ENCODE data around the gene HIP1. TPM values are rescaled to one million over a fixed set of nuclear protein-coding genes. Genes with fewer than 3 reads are reported as not detected.
A peak's percentile ranks its signal among the peaks of the same experiment; 100 is the strongest.

HIP1 gene
- total RNA-seq, 1 donor from 2014 or later: 65.5 TPM

DNA sequence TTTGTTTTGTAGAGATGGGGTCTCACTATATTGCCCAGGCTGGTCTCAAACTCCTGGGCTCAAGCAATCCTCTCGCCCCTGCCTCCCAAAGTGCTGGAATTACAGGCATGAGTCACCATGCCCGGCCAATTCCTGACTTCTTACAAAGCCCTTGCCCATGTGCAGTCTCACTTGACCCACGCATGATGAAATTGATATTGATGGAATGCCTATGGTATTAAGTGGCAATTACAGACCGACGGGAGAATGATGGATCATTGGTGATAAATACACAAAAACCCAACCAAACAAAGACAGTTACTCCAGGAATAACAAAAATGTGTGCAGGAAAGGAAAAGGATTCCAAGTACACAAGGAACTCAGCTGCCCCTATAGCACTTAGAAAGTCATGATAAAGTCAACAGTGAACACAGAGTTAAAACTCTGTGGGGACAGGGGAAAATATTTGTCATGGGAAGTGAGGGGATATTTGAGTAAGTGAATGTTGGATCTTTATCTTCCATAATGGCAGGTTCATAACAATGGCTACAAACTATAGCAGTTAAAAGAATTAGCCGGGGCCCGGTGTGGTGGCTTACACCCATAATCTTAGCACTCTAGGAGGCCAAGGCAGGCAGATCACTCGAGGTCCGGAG, 21.6 kb downstream of the HIP1 start:
- H3K9me3 Mint-ChIP-seq (ENCODE audit: unreplicated experiment): peaks cover 1% of the 10 kb centered on the region
- no peaks in the 10 kb centered on the region for H3K36me3 Mint-ChIP-seq (ENCODE audit: unreplicated experiment)
- no peak overlapping the region for H3K4me3 Mint-ChIP-seq (ENCODE audit: unreplicated experiment)
- TF ChIP-seq, protein P1, sequence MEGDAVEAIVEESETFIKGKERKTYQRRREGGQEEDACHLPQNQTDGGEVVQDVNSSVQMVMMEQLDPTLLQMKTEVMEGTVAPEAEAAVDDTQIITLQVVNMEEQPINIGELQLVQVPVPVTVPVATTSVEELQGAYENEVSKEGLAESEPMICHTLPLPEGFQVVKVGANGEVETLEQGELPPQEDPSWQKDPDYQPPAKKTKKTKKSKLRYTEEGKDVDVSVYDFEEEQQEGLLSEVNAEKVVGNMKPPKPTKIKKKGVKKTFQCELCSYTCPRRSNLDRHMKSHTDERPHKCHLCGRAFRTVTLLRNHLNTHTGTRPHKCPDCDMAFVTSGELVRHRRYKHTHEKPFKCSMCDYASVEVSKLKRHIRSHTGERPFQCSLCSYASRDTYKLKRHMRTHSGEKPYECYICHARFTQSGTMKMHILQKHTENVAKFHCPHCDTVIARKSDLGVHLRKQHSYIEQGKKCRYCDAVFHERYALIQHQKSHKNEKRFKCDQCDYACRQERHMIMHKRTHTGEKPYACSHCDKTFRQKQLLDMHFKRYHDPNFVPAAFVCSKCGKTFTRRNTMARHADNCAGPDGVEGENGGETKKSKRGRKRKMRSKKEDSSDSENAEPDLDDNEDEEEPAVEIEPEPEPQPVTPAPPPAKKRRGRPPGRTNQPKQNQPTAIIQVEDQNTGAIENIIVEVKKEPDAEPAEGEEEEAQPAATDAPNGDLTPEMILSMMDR (IDR thresholded peaks at IDR 0.05; ENCODE audit: partially characterized antibody, unreplicated experiment): no peak
- no peak for DNase-seq
- peaks cover 8% of the 10 kb centered on the region for H3K4me1 Mint-ChIP-seq (ENCODE audit: low read depth, unreplicated experiment)
- no peaks in the 10 kb centered on the region for H3K27me3 Mint-ChIP-seq (ENCODE audit: unreplicated experiment)
- no peak overlapping the region for H3K27ac Mint-ChIP-seq (ENCODE audit: unreplicated experiment)

DNA sequence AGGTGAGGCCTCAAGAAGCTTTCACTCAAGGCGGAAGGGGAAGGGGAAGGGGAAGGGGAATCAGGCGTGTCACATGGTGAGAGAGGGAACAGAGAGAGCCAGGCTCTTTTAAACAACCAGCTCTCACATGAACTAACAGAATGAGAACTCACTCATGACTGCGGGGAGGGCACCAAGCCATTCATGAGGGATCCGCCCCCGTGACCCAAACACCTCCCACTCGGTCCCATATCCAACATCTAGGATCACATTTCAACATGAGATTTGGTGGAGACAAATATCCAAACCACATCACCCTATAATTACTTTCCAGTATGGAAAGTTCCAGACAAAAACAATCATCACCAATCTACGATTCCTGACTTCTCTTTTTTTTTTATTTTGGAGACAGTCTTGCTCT, 22.9 kb downstream of the HIP1 start:
- no peak overlapping the region for H3K4me3 Mint-ChIP-seq (ENCODE audit: unreplicated experiment)
- no peak overlapping the region for H3K27ac Mint-ChIP-seq (ENCODE audit: unreplicated experiment)
- no peaks in the 10 kb centered on the region for H3K27me3 Mint-ChIP-seq (ENCODE audit: unreplicated experiment)
- no peak for DNase-seq
- peaks cover 4% of the 10 kb centered on the region for H3K9me3 Mint-ChIP-seq (ENCODE audit: unreplicated experiment)
- TF ChIP-seq, protein P1 (IDR thresholded peaks at IDR 0.05; ENCODE audit: partially characterized antibody, unreplicated experiment): no peak
- peaks cover 16% of the 10 kb centered on the region for H3K4me1 Mint-ChIP-seq (ENCODE audit: low read depth, unreplicated experiment)
- H3K36me3 Mint-ChIP-seq (ENCODE audit: unreplicated experiment): peaks cover 6% of the 10 kb centered on the region

DNA sequence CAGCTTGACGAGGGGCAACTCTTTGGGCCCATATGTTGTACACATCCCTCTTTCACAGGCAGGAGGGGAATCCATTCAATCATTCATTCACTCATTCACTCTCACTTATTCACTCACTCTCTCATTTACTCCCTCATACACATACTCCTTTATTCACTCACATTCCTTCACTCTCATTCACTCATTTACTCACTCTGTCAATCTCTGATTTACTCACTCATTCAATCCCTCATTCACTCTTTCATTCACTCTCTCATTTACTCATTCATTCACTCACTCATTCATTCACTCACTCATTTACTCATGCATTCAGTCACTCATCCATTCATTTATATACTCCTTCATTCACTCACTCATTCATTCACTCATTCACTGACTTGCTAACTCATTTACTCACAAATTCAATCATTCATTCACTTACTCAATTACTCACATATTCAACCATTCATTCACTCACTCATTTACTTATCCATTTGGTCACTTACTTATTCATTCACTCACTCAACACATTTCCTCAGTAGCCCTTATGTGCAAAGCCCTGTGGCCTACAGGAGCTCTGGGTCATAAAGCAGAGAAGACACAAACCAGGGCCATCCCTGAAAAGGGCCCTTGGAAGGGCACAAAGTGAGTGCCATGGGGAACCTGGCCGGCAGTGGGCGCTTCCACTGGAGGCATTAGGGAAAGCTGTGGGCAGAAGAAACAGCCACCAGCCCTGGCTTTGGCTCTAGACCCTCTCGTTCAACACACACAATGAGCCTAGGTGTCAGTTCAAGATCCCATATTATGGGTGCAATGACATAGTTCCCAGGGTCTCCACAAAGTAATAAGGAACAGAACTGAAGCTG, 26.0 kb downstream of the HIP1 start:
- TF ChIP-seq, protein P1 (IDR thresholded peaks at IDR 0.05; ENCODE audit: partially characterized antibody, unreplicated experiment): no peak
- H3K4me1 Mint-ChIP-seq (ENCODE audit: low read depth, unreplicated experiment): peaks cover 16% of the 10 kb centered on the region
- H3K36me3 Mint-ChIP-seq (ENCODE audit: unreplicated experiment): peaks cover 20% of the 10 kb centered on the region
- peak overlapping the region; percentile 1 for H3K4me3 Mint-ChIP-seq (ENCODE audit: unreplicated experiment)
- H3K27ac Mint-ChIP-seq (ENCODE audit: unreplicated experiment): no peak overlapping the region
- H3K27me3 Mint-ChIP-seq (ENCODE audit: unreplicated experiment): no peaks in the 10 kb centered on the region
- peaks cover 12% of the 10 kb centered on the region for H3K9me3 Mint-ChIP-seq (ENCODE audit: unreplicated experiment)
- no peak for DNase-seq

DNA sequence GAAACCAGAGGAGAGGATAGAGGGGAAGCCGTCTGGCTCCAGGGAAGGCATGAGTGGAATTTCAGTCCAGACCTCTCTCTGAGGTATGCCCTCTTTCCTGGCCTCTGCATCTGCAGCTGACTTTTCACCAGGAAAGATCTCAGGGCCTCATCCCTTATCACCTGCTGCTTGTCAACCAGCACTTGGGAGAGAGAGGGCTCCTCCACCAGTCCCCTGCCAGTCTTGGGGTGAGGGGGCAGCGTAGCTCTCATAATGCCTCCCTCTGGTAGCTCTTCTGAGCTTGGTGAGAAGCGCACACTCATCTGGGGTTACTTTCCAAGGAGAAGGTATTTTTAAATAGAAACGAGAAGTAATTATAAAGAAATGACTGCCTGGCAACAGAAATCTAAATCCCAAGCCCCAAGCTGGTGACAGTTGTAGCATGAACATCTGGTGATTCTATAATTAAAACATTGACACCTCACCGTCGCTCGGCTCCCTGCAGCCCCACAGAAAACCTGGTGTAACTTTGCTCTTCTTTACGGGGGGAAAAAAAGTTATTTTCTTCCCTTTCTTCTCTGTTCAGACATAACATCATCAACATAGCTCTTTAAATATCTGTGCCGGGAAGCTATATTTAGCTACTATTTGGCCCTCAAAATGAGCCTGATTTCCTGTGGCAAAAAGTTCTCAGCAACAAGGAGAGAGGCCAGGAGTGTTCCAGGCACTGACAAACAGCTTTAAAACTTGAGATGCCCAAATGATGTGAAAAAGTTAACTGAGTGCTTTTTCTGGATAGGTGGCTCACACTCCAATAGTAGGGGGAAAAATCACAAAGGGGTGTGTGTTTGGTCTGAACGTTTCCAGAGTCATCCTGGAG, 26.9 kb downstream of the HIP1 start:
- Mint-ChIP-seq H3K27ac (ENCODE audit: unreplicated experiment) (no peak overlapping the region), H3K27me3 (ENCODE audit: unreplicated experiment) (no peaks in the 10 kb centered on the region), H3K4me3 (ENCODE audit: unreplicated experiment) (no peak overlapping the region), H3K9me3 (ENCODE audit: unreplicated experiment) (peaks cover 14% of the 10 kb centered on the region), H3K36me3 (ENCODE audit: unreplicated experiment) (peaks cover 20% of the 10 kb centered on the region), H3K4me1 (ENCODE audit: low read depth, unreplicated experiment) (peaks cover 16% of the 10 kb centered on the region)
- DNase-seq: no peak
- TF ChIP-seq, protein P1 (IDR thresholded peaks at IDR 0.05; ENCODE audit: partially characterized antibody, unreplicated experiment): no peak

All from glutamatergic neuron (in vitro differentiated cells).